GM12872 (cell line): Measurements from ENCODE around the gene ANO4.

Experiments
- TF ChIP-seq, protein P1 (sequence below): IDR thresholded peaks from 3 replicates; pipeline ENCODE4 v1.5.1; 2011; ENCODE audit warnings: low read depth, mild to moderate bottlenecking, low read length, moderate library complexity; ENCODE audit not compliant: insufficient read depth

The ANO4 gene

DNA sequence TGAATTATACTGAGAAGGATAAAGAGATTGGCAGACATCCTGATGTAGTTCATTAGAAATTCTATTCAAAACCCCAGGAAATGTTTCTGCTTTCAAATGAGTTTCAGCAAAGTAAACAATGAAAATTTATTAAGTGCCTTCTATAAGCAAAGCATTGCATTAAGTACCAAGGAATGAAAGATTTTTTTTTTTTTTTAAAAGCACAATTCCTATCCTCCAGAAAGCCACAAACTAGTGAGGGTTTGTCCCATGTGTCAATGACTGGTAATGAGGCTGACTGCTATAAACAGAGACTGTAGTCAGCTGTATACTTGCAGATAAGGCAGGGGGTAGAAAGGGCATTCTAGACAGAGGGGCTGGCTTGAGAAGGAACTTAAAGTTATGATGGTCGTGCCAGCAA is 6.7 kb downstream of the ANO4 start:
- TF ChIP-seq, protein P1, sequence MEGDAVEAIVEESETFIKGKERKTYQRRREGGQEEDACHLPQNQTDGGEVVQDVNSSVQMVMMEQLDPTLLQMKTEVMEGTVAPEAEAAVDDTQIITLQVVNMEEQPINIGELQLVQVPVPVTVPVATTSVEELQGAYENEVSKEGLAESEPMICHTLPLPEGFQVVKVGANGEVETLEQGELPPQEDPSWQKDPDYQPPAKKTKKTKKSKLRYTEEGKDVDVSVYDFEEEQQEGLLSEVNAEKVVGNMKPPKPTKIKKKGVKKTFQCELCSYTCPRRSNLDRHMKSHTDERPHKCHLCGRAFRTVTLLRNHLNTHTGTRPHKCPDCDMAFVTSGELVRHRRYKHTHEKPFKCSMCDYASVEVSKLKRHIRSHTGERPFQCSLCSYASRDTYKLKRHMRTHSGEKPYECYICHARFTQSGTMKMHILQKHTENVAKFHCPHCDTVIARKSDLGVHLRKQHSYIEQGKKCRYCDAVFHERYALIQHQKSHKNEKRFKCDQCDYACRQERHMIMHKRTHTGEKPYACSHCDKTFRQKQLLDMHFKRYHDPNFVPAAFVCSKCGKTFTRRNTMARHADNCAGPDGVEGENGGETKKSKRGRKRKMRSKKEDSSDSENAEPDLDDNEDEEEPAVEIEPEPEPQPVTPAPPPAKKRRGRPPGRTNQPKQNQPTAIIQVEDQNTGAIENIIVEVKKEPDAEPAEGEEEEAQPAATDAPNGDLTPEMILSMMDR, result no peak

DNA sequence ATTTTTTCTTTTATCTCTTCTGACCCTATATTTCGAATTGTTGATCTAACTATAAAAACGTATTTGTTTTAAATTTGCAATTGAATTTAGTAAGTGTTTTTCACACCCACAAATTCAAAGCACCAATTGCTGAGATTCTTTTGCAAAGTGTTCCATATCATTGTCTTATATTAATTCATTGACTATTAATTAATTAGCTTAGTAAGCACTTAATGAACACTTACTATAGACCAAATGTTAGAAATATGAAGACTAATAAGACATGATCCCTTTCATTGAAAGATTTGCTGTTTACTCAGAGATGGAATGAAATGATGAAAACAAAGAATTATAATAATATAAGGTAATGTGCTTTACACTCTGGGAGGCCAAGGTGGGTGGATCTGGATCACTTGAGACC is 14.2 kb downstream of the ANO4 start:
- TF ChIP-seq, protein P1, result no peak

DNA sequence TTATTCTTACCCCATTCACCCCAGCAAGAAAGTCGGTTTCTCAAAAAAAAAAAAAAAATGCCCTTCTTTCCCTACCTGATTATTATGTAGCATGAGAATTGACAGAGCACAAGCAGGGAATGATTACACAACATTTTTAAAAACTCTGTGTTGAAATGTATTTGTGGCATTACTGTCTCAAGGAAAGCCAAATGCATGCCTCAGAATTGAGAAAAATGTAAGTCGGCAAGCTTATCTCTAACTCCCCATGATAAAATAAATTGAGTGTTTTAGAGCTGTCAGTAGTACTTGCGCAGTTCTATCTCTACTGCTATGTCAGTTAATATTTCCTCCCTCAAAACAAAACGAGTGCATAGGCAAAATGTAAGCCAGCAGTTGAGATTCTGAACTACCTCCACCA is 25.7 kb downstream of the ANO4 start:
- TF ChIP-seq, protein P1, result no peak

DNA sequence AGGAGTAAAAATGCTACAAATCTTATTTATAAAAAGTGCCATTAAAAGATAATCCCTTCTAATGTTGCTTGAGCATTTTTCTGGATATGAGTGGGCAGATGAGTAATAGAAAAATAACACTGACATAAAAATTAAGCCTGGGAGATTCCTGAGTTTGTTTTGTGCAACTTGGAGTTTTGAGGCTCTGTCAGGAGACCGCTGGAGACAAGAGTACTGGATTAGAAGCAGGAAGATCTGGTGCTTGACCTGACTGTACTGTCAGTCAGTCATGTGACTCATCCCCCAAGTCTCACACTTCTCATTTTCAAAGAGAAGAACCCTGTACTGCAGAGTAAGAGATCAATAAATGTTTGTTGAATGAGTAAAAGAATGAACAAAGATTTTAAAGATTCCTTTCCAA is 29.4 kb downstream of the ANO4 start:
- TF ChIP-seq, protein P1, result no peak

DNA sequence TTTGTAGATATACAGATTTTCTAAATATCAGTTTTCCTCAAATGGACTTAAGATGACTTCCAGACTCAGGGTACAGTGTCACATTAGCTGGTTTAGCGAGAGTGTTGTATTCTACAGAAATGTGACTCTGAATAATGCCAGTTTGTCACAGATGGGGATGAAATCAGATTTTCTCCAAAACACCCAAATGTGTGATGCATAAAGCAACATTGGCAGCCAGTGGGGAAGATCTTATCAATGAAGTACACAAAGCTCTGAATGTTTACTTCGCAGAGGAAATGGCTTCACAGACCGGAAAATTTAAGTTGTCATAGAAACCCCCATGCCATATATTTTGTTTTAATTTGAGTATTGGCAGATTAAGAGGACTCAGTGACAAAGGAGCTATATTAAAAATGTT is 29.9 kb downstream of the ANO4 start:
- TF ChIP-seq, protein P1, result no peak

DNA sequence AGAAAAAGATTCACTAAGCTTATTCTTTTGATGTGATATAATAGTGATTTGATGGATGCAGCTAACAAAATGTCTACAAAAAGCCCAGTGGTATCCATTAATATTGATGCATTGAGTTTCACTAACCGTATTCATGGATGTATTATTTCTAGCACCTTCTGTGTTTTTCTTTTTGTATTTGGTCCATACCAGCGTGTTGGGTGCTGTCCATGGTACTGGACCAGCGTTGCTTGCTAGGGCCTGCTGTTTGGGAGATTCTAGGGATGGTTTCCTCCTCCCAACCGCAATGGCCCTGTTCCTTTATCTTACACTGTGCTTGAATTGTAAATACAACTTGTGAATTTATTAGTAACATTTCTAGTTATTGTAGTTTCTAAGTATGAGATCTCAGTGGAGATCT is 31.7 kb downstream of the ANO4 start:
- TF ChIP-seq, protein P1, result no peak

DNA sequence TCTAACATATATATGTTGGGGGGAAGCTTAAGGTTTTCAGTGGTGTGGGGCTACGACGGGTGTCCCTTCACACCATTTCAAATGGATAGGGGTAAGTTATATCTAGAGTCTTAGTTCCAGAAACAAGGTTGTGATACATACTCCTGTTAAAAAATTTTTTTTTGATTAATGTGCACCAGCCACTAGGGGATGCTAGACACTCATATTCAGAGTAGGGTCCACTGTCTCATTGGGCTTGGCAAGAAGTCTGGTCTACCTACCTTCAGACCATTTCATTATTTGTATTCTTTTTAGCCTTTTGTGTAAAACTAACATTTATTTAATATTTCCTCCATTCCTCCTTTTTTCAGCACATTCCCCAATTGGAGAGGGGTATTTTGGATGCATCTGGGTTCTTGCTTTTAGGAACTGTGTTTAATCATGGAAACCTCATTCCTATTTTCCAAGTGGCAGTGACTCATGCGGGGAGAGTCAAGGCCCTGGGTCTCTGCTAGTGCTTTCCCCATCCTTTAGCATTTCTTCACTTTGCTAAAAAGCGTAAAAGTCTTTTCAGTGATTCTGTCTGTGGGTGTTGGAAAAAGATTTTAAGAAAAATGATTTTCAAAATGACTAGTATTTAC is 33.4 kb downstream of the ANO4 start:
- TF ChIP-seq, protein P1, result peak; percentile 87
